Left lobe of liver (tissue), 2 donors: Measurements from ENCODE around the gene ITPA. TPM values are rescaled to one million over a fixed set of nuclear protein-coding genes. Genes with fewer than 3 reads are reported as not detected.
"Not testable (repeated sequence)": the region's sequence is repeated elsewhere in the genome, so short reads cannot be mapped to it uniquely, and the experiment has no call there.

Source experiments
- ATAC-seq: fragments of 200-7000 bp; cut with Tn5 transposase; one replicate; pipeline ENCODE4 v1.9.1; 2020; ENCODE audit warnings: mild to moderate bottlenecking, moderate library complexity
- DNase-seq: peaks from one replicate; pipeline ENCODE4 v3.0.0-alpha.2; 2020; ENCODE audit warnings: low spot score
- total RNA-seq: library from RNA; stranded (reverse); gene quantifications from one replicate; pipeline ENCODE4 v1.2.1, GENCODE V29; 2021
- donor health status: DM: no; HTN: no; CAD: no; lungs with moderate emphysema.
- donor health status: DM: no; HTN: yes; CAD: no.

The ITPA gene
- total RNA-seq, 1 donor from 2014 or later: 25.3 TPM

DNA sequence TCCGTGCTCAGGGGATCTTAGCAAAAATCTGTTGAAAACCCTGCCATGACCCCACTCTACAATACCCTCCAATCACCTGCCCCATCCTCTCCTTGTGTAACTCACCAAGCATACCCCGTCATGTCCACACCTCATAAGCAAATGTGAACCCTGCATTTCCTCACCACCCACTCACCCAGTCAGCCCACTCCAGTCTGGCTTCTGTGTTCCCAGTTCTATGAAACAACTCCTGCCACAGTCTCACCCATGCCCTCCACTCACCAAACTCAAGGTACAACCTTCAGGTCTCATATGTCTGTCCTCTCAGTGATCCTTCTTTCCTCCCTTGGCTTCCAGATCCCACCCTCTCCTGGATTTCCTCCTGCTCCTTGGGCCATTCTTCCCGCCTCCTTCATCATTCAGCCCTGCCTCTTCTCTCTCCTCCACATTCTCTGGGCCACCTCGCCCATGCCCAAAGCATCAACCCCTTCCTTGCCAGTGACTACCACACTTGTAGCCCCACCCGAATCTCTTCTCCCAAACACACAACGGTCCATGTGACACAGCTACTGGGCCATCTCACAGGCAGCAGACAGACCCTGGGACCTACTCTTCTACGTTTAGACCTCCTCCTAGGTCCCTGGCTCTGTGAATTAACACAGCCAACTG lies 13.6 kb upstream of the ITPA start:
- ATAC-seq (no peak), DNase-seq (no peak)

DNA sequence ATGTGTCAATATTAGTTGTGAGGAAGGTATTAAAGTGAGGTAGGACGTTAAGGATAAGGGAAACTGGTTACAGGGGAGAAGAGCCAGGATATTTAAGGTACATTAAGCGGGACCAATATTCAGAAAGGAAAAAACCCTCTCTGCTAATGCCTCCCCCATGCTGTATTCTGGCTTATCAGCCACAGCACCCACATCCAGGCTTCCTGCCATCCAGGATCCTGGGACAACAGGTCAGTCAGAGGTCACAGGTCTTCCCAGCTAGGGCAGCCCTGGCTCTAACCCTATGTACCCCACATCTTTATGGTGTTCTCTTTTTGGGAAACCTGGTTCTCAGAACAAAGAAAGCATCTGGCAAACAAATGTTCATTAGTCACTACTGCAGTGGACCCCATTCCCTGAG lies 10.1 kb upstream of the ITPA start:
- DNase-seq: no peak

GRCh38 chr20:3199976-3200755 lies 9.1 kb upstream of the ITPA start:
- no peak for DNase-seq
- ATAC-seq: no peak

More for the DNA sequence above, 10.1 kb upstream of the ITPA start:
- peak; percentile 61 for ATAC-seq

GRCh38 chr20:3202965-3203314 lies 6.4 kb upstream of the ITPA start:
- ATAC-seq (no peak), DNase-seq (no peak)

DNA sequence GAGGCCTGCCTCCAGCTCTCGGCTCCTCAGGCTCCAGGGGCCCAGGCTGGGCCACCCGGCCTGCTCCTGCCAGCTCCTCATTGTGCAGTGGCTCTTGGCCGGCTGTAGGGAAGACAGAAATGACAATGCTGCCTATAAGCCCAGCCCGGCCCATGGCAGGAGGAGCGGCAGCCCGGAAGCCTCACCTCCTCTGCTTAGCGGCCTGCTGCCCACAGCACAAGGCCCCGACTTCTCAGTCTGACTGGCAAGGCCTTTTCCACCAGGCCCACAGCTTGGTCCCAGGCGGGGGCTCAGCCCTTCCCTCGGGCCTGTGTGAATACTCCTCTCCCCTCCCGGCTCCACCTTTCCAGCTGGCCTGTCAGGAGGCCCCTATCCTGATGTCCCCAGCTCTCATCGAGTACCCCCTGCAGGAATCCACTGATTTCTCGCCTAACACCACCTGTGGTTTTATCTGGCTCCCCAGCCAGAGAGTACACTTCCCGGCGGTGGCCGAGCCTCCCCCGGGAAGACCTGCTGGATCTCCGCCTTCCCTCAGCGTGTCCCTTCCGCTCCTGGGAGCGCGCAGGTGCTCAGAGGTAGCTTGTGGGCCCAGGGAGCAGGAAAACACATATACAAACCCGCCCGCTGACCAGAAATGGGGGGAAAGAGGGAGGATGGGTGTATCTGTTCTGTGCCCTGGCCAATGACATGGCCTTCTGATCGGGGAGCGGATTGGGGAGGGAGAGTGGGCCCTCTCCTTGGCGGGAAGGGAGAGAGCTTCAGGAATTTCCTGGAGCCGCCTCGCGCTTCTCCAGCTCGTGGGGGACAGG lies 5.8 kb upstream of the ITPA start:
- DNase-seq (no peak), ATAC-seq (peak; percentile 48)

DNA sequence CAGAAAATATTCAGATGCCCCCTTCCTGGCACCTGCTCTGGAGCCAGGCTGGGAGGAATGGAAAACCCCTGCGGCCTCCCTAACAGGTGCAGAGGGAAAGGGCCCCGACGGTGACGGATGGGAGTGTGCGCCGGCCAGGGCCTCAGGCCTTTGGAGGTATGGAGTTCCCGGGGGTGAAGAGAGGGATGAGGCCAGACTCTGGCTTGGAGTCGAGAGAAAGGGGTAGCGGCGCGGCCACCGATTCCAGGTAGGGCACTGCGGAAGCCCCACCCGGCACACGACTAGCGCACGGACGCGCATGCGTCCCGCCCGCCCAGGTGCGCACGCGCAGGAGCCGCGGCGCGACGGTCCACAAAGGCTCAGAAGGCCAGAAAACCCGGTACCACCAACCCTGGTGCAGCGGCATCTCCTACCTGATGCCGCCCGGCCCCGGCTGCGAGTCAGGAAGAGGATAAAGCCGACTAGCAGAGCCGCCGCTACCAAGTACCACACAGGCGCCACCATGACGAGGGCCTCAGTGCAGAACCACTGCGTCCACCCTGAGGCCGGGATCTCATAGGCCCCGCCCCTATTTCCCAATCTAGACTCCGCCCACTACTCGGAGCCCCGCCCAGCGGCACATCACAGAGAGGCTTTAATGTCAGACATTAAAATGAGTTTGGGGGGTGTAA lies 5.0 kb upstream of the ITPA start, which contains the start of gene DDRGK1:
Gene DDRGK1, minus strand, starts transcription at position 559 of the 671 bp plus-strand sequence. Its CDS starts 55 bp downstream, at position 504.
- ATAC-seq: peak; percentile 91
- peak; percentile 90 for DNase-seq

DNA sequence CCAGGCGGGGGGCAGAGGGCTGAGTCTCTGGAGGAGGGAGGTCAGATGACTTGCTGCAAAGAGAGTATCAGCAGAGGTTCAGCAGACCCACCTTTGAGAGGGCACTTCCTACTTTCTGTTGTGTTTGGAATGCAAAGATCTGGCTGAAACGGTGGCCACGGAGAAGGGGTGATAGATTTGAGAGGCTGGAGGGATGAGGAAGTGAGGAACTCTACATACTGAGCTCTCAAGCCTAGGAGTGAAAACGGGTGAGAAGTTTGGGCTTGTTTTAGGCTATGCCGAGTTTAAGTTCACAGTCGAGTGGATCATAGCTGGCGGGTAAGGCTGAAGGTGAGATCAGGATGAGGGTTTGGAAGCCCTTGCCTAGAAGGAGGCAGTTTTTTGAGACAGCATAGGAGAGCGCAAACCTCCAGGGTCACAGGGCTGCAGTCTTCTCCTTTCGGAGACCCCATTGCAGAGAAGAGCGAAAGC lies 477 bp upstream of the ITPA start:
- DNase-seq (no peak), ATAC-seq (no peak)

- ATAC-seq: peak; percentile 45
- no peak for DNase-seq
Observed at GRCh38 chr20:3209946-3210317, 634 bp downstream of the ITPA start.

DNA sequence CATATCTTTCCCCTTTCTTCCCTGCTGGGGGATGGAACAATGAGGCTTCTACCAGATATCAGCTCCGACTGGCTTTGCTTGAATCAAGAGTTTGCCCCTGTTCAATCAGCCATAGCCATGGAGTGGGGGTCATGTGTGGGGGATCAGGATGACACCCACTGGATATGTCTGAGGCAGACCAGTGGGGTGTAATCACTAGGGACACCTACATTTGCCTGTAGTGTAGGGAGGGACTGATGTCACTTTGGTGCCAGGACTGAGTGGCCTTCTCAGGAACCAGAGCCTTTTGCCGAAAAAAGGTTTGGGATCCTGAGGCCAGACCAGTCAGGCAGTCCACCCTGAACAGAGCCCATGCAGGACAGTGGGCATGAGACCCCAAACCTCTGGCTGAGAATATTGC lies 1.0 kb downstream of the ITPA start:
- DNase-seq: no peak
- ATAC-seq: no peak

- no peak for ATAC-seq
- no peak for DNase-seq
Observed at GRCh38 chr20:3213226-3213625, 3.9 kb downstream of the ITPA start.

DNA sequence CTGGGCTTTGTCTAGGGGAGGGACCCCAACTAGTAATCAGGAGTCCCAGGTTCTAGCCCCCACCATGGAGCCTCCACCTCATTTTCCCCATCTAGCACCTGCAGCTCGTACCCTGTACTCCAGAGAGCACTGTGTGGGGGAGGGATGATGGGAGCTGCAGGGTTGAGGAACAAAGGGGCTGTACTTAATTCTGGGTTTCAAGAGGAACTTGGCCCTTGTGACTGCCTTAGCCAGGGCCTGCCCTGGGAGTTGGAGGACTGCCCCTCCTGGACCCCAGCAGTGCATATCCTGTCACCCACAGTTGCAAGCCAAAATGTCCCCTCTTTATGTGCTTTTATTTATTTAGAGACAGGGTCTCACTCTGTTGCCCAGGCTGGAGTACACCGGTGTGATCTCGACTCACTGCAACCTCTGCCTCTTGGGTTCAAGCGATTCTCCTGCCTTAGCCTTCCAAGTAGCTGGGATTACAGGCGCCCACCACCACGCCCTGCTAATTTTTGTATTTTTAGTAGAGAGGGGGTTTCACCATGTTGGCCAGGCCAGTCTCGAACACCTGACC lies 6.1 kb downstream of the ITPA start:
- peak; percentile 32 for ATAC-seq
- DNase-seq: not testable (repeated sequence)

GRCh38 chr20:3218307-3218988 lies 9.2 kb downstream of the ITPA start:
- DNase-seq: peak; percentile 55
- ATAC-seq: peak; percentile 92

DNA sequence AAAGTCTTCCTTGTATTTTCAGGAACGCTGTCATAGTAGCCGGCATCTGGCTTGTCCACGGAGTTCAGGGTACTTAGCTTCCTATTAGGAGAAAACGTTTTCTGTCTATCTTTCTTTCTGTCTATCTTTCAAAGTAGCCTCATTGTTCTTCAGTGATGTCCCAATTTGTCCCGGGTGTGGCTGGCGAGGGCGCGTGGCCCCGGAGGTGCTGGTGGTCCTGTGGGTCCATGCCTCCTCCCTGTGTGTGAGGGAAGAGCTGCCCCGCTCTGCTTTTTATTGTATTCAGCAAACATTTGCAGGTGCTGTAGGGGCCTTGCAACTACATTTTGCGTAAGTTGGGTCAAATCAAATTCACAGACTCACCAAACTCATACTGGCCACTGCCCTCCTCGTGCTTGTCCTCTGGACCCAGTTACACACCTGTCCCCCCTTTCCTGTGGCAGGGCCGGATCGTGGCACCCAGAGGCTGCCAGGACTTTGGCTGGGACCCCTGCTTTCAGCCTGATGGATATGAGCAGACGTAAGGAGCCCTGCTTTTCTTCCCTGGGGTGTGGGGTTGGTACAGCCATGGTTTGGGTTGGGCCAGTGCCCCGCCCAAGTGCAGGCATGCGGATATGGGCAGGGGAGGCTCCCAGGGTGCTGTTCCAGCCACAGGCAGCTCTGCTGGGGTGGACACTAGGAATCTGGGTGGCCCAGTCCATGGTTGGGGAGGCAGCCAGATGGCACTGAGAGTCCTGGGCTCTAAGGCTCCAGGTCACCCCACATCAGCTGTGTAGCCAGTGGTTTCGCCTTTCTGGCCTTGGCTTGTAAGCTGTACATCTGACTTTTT lies 12.3 kb downstream of the ITPA start:
- no peak for DNase-seq

DNA sequence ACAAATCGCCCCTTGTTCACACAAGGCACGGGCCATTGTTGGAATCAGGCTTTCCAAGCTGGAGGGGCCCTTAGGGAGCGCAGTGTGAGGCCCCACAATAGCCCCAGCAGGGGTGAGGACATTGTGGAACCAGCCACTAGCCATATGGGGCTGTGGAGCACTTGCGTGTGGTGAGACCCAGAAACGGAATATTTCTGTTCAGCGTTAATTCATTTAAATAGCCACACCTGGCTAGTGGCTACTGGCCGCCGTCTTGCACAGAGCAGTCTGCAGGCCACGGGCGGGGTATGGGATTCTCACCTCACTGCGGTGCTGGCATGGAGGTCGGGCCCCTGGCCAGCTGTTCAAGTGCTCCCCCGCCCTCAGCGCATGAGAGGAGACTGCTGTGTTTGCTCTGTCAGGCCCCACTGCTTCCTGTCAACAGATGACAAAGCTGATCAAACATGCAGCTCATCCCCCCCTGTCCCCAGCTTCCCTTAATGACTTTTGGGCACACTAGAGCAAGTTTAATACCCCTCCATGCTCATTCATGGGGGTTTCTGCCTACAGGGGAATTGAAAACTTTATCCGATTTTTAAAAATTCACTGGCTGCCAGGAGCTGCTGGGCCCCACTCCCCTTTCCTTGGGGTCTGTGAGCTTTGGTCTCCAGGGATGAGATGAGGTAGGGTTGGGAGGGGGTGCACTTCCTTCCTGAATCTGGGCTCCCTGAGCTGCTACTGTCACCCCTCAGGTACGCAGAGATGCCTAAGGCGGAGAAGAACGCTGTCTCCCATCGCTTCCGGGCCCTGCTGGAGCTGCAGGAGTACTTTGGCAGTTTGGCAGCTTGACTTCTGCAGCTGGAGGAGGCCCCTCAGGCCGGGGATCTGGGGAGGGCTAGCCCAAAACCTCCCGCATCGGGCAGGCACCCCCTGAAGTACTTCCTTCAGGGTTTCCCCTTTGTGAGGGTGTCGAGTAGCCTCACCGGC lies 13.6 kb downstream of the ITPA start:
- no peak for ATAC-seq
- no peak for DNase-seq

More for the DNA sequence above, 12.3 kb downstream of the ITPA start:
- ATAC-seq: no peak

- no peak for ATAC-seq
- DNase-seq: no peak
Observed at GRCh38 chr20:3223651-3223993, 14.3 kb downstream of the ITPA start.

- DNase-seq: no peak
- no peak for ATAC-seq
Observed at GRCh38 chr20:3223994-3224680, 14.8 kb downstream of the ITPA start.

DNA sequence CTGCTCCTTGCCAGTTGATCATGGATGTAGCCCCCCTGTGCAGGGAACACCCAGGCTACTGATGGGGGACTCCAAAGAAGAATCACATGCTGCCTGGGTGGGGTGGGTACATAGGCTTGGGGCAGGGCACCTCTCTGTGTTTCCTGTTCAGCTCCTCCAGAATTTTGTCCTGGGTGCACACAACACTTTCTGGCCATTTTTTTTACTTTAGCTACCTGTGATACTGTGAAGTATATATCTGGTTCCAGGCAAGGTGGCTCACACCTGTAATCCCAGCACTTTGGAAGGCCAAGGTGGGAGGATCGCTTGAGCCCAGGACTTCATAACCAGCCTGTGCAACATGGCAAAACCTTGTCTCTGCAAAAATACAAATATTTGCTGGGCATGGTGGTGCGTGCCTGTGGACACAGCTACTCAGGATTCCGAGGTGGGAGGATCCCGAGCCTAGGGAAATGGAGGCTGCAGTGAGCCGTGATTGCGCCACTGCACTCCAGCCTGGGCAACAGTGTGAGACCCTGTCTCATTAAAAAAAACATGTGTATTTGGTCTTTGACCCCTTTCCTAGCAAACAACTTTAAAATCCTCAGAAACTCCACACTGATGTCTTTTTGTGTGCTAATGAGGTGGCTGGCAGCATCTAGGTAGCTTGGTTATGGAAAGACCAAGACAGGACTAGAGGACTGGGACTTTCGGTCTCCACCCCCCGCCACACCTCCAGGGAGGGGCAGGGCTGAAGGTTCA lies 15.6 kb downstream of the ITPA start:
- DNase-seq: no peak
- peak; percentile 36 for ATAC-seq
